Tibial nerve (tissue), 4 donors: Measurements from ENCODE around the gene ZNF430. TPM values are rescaled to one million over a fixed set of nuclear protein-coding genes. Genes with fewer than 3 reads are reported as not detected.

Source experiments
- DNase-seq, 2 donors: peaks; one replicate each; pipeline ENCODE4 v3.0.0-alpha.2; 2019; ENCODE audit warnings: low spot score in 2 of 2
- H3K27ac ChIP-seq, 4 donors: fragments of 200-600 bp; sonication (generic) in 3 of 4; one replicate each; pipeline ENCODE4 v1.5.1; 2017 to 2019; ENCODE audit warnings: mild to moderate bottlenecking in 1 of 4
- H3K27me3 ChIP-seq, 2 donors: fragments of 200-600 bp; sonication (generic) in 1 of 2; one replicate each; pipeline versions ENCODE4 v1.5.1 to v1.6.0; 2017 to 2019
- H3K36me3 ChIP-seq, 3 donors: fragments of 200-600 bp; sonication (generic); one replicate each; pipeline ENCODE4 v1.5.1; 2018 to 2019
- H3K4me1 ChIP-seq, 4 donors: fragments of 200-600 bp; sonication (generic) in 3 of 4; one replicate each; pipeline ENCODE4 v1.5.1; 2017 to 2019
- H3K4me3 ChIP-seq, 4 donors: fragments of 200-600 bp; sonication (generic) in 3 of 4; one replicate each; pipeline ENCODE4 v1.5.1; 2017 to 2019; ENCODE audit warnings: mild to moderate bottlenecking in 1 of 4, moderate library complexity in 1 of 4
- H3K9me3 ChIP-seq, 4 donors: fragments of 200-600 bp; sonication (generic) in 3 of 4; one replicate each; pipeline ENCODE4 v1.5.1; 2017 to 2019
- EP300 ChIP-seq, 2 donors: sonication (generic); formaldehyde crosslinking; IDR thresholded peaks; one replicate each; pipeline ENCODE4 v1.6.1; 2017; ENCODE audit warnings: antibody characterized with exemption in 2 of 2, mild to moderate bottlenecking in 1 of 2
- POLR2A ChIP-seq, 2 donors: fragments of 450-650 bp; IDR thresholded peaks; one replicate each; pipeline ENCODE4 v1.6.1; 2017; ENCODE audit warnings: antibody characterized with exemption in 2 of 2, mild to moderate bottlenecking in 2 of 2, moderate library complexity in 2 of 2
- WGBS, 2 donors: methylation state at CpG; one replicate each; pipeline ENCODE4 v1.1.5; 2018; 5-methylcytosine and 5-hydroxymethylcytosine counted together
- total RNA-seq, 4 donors: library from RNA; depleted of rRNA; stranded (reverse); fragments of >200 nt; gene quantifications; one replicate each; pipeline ENCODE4 v1.1.0, GENCODE V29; 2016
- TF ChIP-seq, protein P1 (sequence below), 5 experiments: fragments of 200-600 bp in 3 of 5; fragments of 450-650 bp in 2 of 5; sonication (generic) in 3 of 5; IDR thresholded peaks; one replicate each; pipeline ENCODE4 v1.5.1; 2016 to 2019; ENCODE audit warnings: antibody characterized with exemption in 5 of 5, mild to moderate bottlenecking in 3 of 5, moderate library complexity in 2 of 5

The ZNF430 gene
- total RNA-seq, 4 donors from 2014 or later: 8.8 to 36.9 (median 18.8) TPM

DNA sequence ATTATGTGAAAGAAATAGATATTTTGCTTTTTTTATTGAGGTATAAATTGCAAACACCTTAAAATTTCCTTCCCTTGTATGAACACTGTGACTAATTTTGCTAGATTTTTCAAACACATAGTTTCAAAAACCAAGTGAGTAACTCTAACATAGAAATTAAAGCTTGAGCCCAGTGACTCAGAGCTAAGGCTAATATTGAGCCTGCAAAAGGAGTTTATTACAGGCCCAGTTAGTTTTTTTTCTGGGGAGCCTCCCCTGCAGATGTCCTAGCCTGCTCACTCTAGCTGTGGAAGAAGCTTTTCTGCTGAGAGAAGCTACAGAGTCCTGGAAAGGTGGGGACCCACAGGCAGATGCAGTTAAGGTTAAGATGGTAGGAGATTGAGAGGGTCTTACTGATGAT is 3.4 kb downstream of the ZNF430 start:
- peaks cover 0 to 47% (median 0%) of the 10 kb centered on the region in 3 donors for H3K36me3 ChIP-seq
- TF ChIP-seq, protein P1, sequence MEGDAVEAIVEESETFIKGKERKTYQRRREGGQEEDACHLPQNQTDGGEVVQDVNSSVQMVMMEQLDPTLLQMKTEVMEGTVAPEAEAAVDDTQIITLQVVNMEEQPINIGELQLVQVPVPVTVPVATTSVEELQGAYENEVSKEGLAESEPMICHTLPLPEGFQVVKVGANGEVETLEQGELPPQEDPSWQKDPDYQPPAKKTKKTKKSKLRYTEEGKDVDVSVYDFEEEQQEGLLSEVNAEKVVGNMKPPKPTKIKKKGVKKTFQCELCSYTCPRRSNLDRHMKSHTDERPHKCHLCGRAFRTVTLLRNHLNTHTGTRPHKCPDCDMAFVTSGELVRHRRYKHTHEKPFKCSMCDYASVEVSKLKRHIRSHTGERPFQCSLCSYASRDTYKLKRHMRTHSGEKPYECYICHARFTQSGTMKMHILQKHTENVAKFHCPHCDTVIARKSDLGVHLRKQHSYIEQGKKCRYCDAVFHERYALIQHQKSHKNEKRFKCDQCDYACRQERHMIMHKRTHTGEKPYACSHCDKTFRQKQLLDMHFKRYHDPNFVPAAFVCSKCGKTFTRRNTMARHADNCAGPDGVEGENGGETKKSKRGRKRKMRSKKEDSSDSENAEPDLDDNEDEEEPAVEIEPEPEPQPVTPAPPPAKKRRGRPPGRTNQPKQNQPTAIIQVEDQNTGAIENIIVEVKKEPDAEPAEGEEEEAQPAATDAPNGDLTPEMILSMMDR (IDR thresholded peaks at IDR 0.05): no peak
- TF ChIP-seq POLR2A (IDR thresholded peaks at IDR 0.05): no peak
- H3K27me3 ChIP-seq: no peaks in the 10 kb centered on the region
- H3K9me3 ChIP-seq: no peaks in the 10 kb centered on the region
- H3K4me1 ChIP-seq: peaks cover 0 to 28% (median 2%) of the 10 kb centered on the region in 4 donors
- H3K4me3 ChIP-seq: no peak overlapping the region
- H3K27ac ChIP-seq: no peak overlapping the region
- DNase-seq: no peak

DNA sequence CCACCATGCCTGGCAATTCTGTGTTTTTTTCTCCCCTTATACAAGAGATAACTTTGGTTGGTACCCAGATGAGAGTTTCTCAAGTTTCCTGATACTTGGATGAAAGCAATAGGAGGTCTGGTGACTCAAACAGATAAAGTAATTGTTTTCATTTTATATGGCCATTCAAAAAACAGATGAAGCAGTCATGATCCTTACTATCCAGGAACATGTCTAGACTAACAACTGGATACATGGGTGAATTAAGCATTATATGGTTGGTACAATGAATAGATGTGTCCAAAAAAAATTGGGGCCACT is 8.5 kb downstream of the ZNF430 start:
- Histone ChIP-seq H3K27ac (no peak overlapping the region), H3K4me3 (no peak overlapping the region), H3K36me3 (peaks cover 0 to 74% (median 0%) of the 10 kb centered on the region in 3 donors), H3K9me3 (no peaks in the 10 kb centered on the region), H3K4me1 (no peaks in the 10 kb centered on the region), H3K27me3 (no peaks in the 10 kb centered on the region)
- TF ChIP-seq EP300 (IDR thresholded peaks at IDR 0.05) (no peak), POLR2A (IDR thresholded peaks at IDR 0.05) (no peak)
- TF ChIP-seq, protein P1 (IDR thresholded peaks at IDR 0.05): no peak
- DNase-seq: no peak

DNA sequence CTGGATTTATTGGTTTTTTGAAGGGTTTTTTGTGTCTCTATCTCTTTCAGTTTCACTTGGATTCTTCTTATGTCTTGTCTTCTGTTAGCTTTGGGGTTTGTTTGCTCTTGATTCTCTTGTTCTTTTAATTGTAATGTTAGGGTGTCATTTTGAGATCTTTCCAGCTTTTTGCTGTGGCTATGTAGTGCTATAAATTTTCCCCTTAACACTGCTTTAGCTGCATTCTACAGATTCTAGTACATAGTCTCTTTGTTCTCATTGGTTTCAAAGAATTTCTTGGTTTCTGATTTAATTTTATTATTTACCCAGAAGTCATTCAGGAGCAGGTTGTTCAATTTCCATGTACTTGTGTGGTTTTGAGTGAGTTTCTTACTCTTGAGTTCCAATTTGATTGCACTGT is 24.6 kb downstream of the ZNF430 start:
- DNase-seq: no peak
- Histone ChIP-seq H3K9me3 (peaks cover 0 to 70% (median 16%) of the 10 kb centered on the region in 4 donors), H3K4me3 (no peak overlapping the region), H3K27ac (no peak overlapping the region), H3K27me3 (no peaks in the 10 kb centered on the region), H3K4me1 (no peaks in the 10 kb centered on the region), H3K36me3 (peaks cover 0 to 86% (median 11%) of the 10 kb centered on the region in 3 donors)
- TF ChIP-seq, protein P1 (IDR thresholded peaks at IDR 0.05): no peak
- TF ChIP-seq EP300 (IDR thresholded peaks at IDR 0.05) (no peak), POLR2A (IDR thresholded peaks at IDR 0.05) (no peak)

DNA sequence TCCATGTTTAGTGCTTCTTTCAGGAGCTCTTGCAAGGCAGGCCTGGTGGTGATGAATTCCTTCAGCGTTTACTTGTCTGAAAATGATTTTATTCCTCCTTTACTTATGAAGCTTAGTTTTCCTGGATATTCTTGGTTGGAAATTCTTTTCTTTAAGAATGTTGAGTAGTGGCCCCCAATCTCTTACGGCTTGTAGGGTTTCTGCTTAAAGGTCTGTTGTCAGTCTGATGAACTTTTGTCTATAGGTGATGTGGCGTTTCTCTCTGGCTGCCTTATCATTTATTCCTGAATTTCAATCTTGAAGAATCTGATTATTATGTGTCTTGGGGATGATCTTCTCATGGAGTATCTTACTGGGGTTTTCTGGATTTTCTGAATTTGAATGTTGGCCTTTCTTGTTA is 26.0 kb downstream of the ZNF430 start:
- Histone ChIP-seq H3K9me3 (peaks cover 0 to 80% (median 19%) of the 10 kb centered on the region in 4 donors), H3K27ac (no peak overlapping the region), H3K36me3 (peaks cover 0 to 91% (median 11%) of the 10 kb centered on the region in 3 donors), H3K4me1 (no peaks in the 10 kb centered on the region), H3K4me3 (no peak overlapping the region), H3K27me3 (no peaks in the 10 kb centered on the region)
- WGBS, 2 donors: 97% methylated on average over 3 of the region's 3 CpGs
- DNase-seq: no peak
- no peak for TF ChIP-seq POLR2A (IDR thresholded peaks at IDR 0.05)
- TF ChIP-seq, protein P1 (IDR thresholded peaks at IDR 0.05): no peak
- TF ChIP-seq EP300 (IDR thresholded peaks at IDR 0.05): no peak

DNA sequence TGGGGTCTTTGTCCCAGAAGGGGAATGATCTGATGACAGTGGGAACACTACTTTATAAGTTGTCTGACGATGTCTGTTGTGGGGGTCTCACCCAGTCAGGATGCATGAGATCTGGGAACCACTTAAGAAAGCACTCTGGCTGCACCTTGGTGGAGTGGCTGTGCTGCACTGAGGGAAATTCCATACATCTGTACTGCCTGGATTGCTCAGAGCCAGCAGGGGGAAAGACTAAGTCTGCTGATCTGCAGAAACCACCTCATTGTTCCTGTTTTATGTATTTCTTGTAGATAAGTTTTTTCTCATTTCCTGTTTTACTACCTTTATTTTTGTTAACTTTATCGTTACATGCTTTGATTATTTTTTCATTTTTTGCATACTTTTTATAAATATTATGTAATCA is 27.3 kb downstream of the ZNF430 start:
- Histone ChIP-seq H3K9me3 (peaks cover 0 to 86% (median 22%) of the 10 kb centered on the region in 4 donors), H3K4me3 (no peak overlapping the region), H3K36me3 (peaks cover 0 to 91% (median 11%) of the 10 kb centered on the region in 3 donors), H3K27ac (no peak overlapping the region), H3K27me3 (no peaks in the 10 kb centered on the region), H3K4me1 (no peaks in the 10 kb centered on the region)
- WGBS, 2 donors: 99 to 100% methylated on average over 2 of the region's 2 CpGs
- no peak for DNase-seq
- TF ChIP-seq, protein P1 (IDR thresholded peaks at IDR 0.05): no peak
- no peak for TF ChIP-seq EP300 (IDR thresholded peaks at IDR 0.05)
- TF ChIP-seq POLR2A (IDR thresholded peaks at IDR 0.05): no peak
